Keratinocyte (primary cell): ENCODE results near the gene LRIG1. TPM values are rescaled to one million over a fixed set of nuclear protein-coding genes. Genes with fewer than 3 reads are reported as not detected.

Source experiments
- DNase-seq: peaks from one replicate; pipeline ENCODE4 v3.0.0-alpha.2; 2011; ENCODE audit warnings: low read depth, missing footprints, low spot score
- FAIRE-seq: peaks from 2 replicates; lab custom pipeline; 2011; peaks lifted over from hg19 to GRCh38; lab: Jason Lieb, UNC
- H2AFZ ChIP-seq: 2 replicates; pipeline ENCODE4 v1.6.0; 2012; ENCODE audit warnings: low read length, control low read depth, inconsistent platforms; ENCODE audit not compliant: control insufficient read depth
- H3K27ac ChIP-seq: 2 replicates; pipeline ENCODE4 v1.5.1; 2011; ENCODE audit warnings: low read length; ENCODE audit not compliant: control insufficient read depth, insufficient read depth
- H3K27me3 ChIP-seq: 3 replicates; pipeline ENCODE4 v1.6.0; 2011; ENCODE audit warnings: low read length; ENCODE audit not compliant: control insufficient read depth, insufficient read depth; ENCODE audit errors: extremely low read depth
- H3K36me3 ChIP-seq, 2 experiments: 2 replicates in 1 of 2; 3 replicates in 1 of 2; pipeline ENCODE4 v1.5.1; 2011; ENCODE audit warnings: low read length in 2 of 2, mild to moderate bottlenecking in 1 of 2; ENCODE audit not compliant: control insufficient read depth in 2 of 2, insufficient read depth in 2 of 2; ENCODE audit errors: extremely low read depth in 1 of 2
- H3K4me1 ChIP-seq: 3 replicates; pipeline ENCODE4 v1.5.1; 2011; ENCODE audit warnings: low read length; ENCODE audit not compliant: control insufficient read depth, insufficient read depth; ENCODE audit errors: extremely low read depth
- H3K4me2 ChIP-seq: 3 replicates; pipeline ENCODE4 v1.6.0; 2011; ENCODE audit warnings: low read depth, low read length; ENCODE audit not compliant: control insufficient read depth, insufficient read depth; ENCODE audit errors: extremely low read depth
- H3K4me3 ChIP-seq, 3 experiments: fragments of 200-600 bp in 1 of 3; sonication (generic) in 1 of 3; 2 replicates in 2 of 3; 3 replicates in 1 of 3; pipeline ENCODE4 v1.5.1; 2011 to 2016; ENCODE audit warnings: low read length in 3 of 3, mild to moderate bottlenecking in 3 of 3, control low read depth in 2 of 3, inconsistent platforms in 1 of 3, low read depth in 1 of 3, mixed read lengths in 1 of 3, mixed run types in 1 of 3, moderate library complexity in 1 of 3; ENCODE audit not compliant: control insufficient read depth in 2 of 3, insufficient read depth in 2 of 3; ENCODE audit errors: extremely low read depth in 1 of 3
- H3K79me2 ChIP-seq: 2 replicates; pipeline ENCODE4 v1.6.0; 2012; ENCODE audit warnings: low read length; ENCODE audit not compliant: control insufficient read depth, insufficient read depth
- H3K9ac ChIP-seq: 3 replicates; pipeline ENCODE4 v1.6.0; 2011; ENCODE audit warnings: low read length; ENCODE audit not compliant: control insufficient read depth, insufficient read depth; ENCODE audit errors: extremely low read depth
- H3K9me1 ChIP-seq: 3 replicates; pipeline ENCODE4 v1.6.0; 2011; ENCODE audit warnings: low read length; ENCODE audit not compliant: control insufficient read depth, insufficient read depth; ENCODE audit errors: extremely low read depth
- H3K9me3 ChIP-seq: 2 replicates; pipeline ENCODE4 v1.5.1; 2012; ENCODE audit warnings: low read depth, low read length; ENCODE audit not compliant: control insufficient read depth
- H4K20me1 ChIP-seq: 3 replicates; pipeline ENCODE4 v1.6.0; 2011; ENCODE audit warnings: low read length; ENCODE audit not compliant: control insufficient read depth, insufficient read depth; ENCODE audit errors: extremely low read depth
- EZH2 ChIP-seq: IDR thresholded peaks from one replicate; pipeline ENCODE4 v1.6.1; 2012; ENCODE audit warnings: inconsistent platforms, mild to moderate bottlenecking, low read length, moderate library complexity
- dilution Hi-C: fragments of 300-500 bp; cut with MboI; formaldehyde crosslinking; loops from one replicate; pipeline ENCODE4 v1.7.0; 2020; ENCODE audit warnings: low sequenced_read_pairs; ENCODE audit not compliant: extremely low pct_ligation_motif_present
- polyA plus RNA-seq, 5 experiments: library from polyadenylated mRNA; depleted of rRNA in 3 of 5; stranded (reverse) in 3 of 5; stranded (forward) in 1 of 5; unstranded in 1 of 5; fragments of >200 nt; gene quantifications; 1 replicate in 1 of 5; 2 replicates in 3 of 5; 3 replicates in 1 of 5; pipeline versions ENCODE4 v1.2.1 to v1.2.3, GENCODE V29; 2011 to 2012; ENCODE audit warnings: missing spikeins in 2 of 5, low read depth in 1 of 5, low replicate concordance in 1 of 5
- TF ChIP-seq, protein P1 (sequence below), 3 experiments: IDR thresholded peaks in 1 of 3; conservative IDR thresholded peaks in 1 of 3; optimal IDR thresholded peaks in 1 of 3; 2 replicates in 2 of 3; 3 replicates in 1 of 3; pipeline versions ENCODE3 to v1.5.1; 2011; ENCODE audit warnings: low read length in 3 of 3, mild to moderate bottlenecking in 3 of 3, moderate library complexity in 2 of 3, control low read depth in 1 of 3, inconsistent platforms in 1 of 3; ENCODE audit not compliant: insufficient read depth in 2 of 3; ENCODE audit errors: extremely low read depth in 1 of 3

Gene LRIG1
- polyA plus RNA-seq, 1 donor (not counting 4 experiments of a cell fraction or from before 2014, with no cell fraction given) = 17.2 TPM

DNA sequence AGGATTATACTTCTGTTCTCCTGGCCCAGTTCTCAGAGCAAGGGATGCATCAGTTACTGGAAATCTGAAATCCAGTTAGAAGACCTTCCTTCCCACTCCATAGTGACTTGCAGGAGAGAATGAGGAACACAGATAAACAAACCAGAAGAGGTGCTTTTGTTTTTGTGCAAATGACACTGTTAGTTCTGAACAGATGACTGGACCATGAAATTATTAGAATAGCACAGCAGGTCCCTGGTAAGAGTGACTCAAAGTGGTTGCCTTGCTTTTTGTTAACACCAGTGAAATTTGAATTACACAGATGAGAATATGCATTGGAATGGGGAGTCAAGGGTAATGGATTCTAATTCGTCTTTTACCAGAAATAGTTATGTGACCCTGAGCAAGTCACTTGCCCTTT, 30.4 kb upstream of the LRIG1 start:
- H3K9me1 ChIP-seq = no peaks in the 10 kb centered on the region
- dilution Hi-C loops = no loop called here
- H3K4me3 ChIP-seq = no peak overlapping the region
- no peaks in the 10 kb centered on the region for H3K9me3 ChIP-seq
- H2AFZ ChIP-seq = no peak overlapping the region
- H3K36me3 ChIP-seq = no peaks in the 10 kb centered on the region
- H3K27me3 ChIP-seq = no peaks in the 10 kb centered on the region
- H3K4me1 ChIP-seq = no peaks in the 10 kb centered on the region
- no peak overlapping the region for H3K9ac ChIP-seq
- DNase-seq = no peak
- TF ChIP-seq, protein P1, sequence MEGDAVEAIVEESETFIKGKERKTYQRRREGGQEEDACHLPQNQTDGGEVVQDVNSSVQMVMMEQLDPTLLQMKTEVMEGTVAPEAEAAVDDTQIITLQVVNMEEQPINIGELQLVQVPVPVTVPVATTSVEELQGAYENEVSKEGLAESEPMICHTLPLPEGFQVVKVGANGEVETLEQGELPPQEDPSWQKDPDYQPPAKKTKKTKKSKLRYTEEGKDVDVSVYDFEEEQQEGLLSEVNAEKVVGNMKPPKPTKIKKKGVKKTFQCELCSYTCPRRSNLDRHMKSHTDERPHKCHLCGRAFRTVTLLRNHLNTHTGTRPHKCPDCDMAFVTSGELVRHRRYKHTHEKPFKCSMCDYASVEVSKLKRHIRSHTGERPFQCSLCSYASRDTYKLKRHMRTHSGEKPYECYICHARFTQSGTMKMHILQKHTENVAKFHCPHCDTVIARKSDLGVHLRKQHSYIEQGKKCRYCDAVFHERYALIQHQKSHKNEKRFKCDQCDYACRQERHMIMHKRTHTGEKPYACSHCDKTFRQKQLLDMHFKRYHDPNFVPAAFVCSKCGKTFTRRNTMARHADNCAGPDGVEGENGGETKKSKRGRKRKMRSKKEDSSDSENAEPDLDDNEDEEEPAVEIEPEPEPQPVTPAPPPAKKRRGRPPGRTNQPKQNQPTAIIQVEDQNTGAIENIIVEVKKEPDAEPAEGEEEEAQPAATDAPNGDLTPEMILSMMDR (optimal IDR thresholded peaks at IDR 0.05 in 1 of 3, IDR thresholded peaks at IDR 0.05 in 1 of 3, conservative IDR thresholded peaks at IDR 0.05 in 1 of 3; ENCODE audit: extremely low read depth in 1 of 3, insufficient read depth in 2 of 3, low read length in 3 of 3) = no peak
- TF ChIP-seq EZH2 = no peak
- no peaks in the 10 kb centered on the region for H3K79me2 ChIP-seq
- no peak for FAIRE-seq
- H3K4me2 ChIP-seq = no peak overlapping the region
- no peak overlapping the region for H3K27ac ChIP-seq
- H4K20me1 ChIP-seq = no peaks in the 10 kb centered on the region

DNA sequence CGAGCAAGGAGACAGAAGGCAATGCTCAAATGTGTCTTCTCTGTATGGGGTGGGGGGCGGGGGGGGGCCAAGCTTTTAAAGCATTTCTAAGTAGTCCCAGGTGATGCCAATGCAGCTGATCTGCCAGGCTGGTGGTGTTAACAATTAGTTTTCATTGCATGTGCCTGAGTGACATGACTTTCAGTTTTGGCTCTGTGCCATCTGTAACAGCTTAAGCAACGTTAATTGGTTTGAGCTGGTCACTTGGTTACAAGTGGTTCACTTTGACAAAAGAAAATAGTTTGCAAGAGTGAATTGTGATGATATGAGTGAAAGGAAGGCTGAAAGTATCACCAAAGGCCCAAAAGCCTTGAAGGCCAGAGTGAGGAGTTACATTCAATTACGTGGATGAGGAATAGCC, 26.4 kb upstream of the LRIG1 start:
- no peak overlapping the region for H3K4me2 ChIP-seq
- no peak overlapping the region for H2AFZ ChIP-seq
- DNase-seq = no peak
- H4K20me1 ChIP-seq = no peaks in the 10 kb centered on the region
- H3K27me3 ChIP-seq = no peaks in the 10 kb centered on the region
- H3K27ac ChIP-seq = no peak overlapping the region
- dilution Hi-C loops = no loop called here
- FAIRE-seq = no peak
- H3K79me2 ChIP-seq = no peaks in the 10 kb centered on the region
- H3K36me3 ChIP-seq = no peaks in the 10 kb centered on the region
- no peaks in the 10 kb centered on the region for H3K9me1 ChIP-seq
- no peak overlapping the region for H3K4me3 ChIP-seq
- H3K9me3 ChIP-seq = no peaks in the 10 kb centered on the region
- H3K9ac ChIP-seq = no peak overlapping the region
- H3K4me1 ChIP-seq = no peaks in the 10 kb centered on the region
- TF ChIP-seq EZH2 = no peak
- TF ChIP-seq, protein P1 (optimal IDR thresholded peaks at IDR 0.05 in 1 of 3, IDR thresholded peaks at IDR 0.05 in 1 of 3, conservative IDR thresholded peaks at IDR 0.05 in 1 of 3; ENCODE audit: extremely low read depth in 1 of 3, insufficient read depth in 2 of 3, low read length in 3 of 3) = no peak
